Memory B cell (primary cell): ENCODE data around the gene RSBN1L.

Source experiments
- ATAC-seq: fragments of 150-1000 bp; cut with Tn5 transposase; 2 replicates; pipeline ENCODE4 v1.10.0; 2021; ENCODE audit warnings: low read depth, mild to moderate bottlenecking, moderate library complexity
- DNase-seq, 2 donors: peaks; one replicate each; pipeline ENCODE4 v3.0.0; 2022; ENCODE audit warnings: low spot score in 2 of 2
- H3K27ac Mint-ChIP-seq: one replicate; pipeline ENCODE4 v1.8.0; 2022; ENCODE audit warnings: mild to moderate bottlenecking, moderate library complexity, mixed read lengths
- H3K27me3 Mint-ChIP-seq: one replicate; pipeline ENCODE4 v1.8.0; 2022; ENCODE audit warnings: mixed read lengths
- H3K36me3 Mint-ChIP-seq: one replicate; pipeline ENCODE4 v1.8.0; 2022; ENCODE audit warnings: mild to moderate bottlenecking, mixed read lengths
- H3K4me1 Mint-ChIP-seq: one replicate; pipeline ENCODE4 v1.8.0; 2022; ENCODE audit warnings: mixed read lengths
- H3K4me3 Mint-ChIP-seq: one replicate; pipeline ENCODE4 v1.8.0; 2022; ENCODE audit warnings: mild to moderate bottlenecking, moderate library complexity, mixed read lengths
- H3K9me3 Mint-ChIP-seq: one replicate; pipeline ENCODE4 v1.8.0; 2022; ENCODE audit warnings: mixed read lengths

RSBN1L gene

GRCh38 chr7:77729574-77730348 is 33.5 kb downstream of the RSBN1L start:
- no peaks in the 10 kb centered on the region for H3K9me3 Mint-ChIP-seq
- H3K4me3 Mint-ChIP-seq = no peak overlapping the region
- ATAC-seq = no peak
- DNase-seq = no peak
- peak overlapping the region; percentile 25 for H3K27ac Mint-ChIP-seq
- H3K27me3 Mint-ChIP-seq = no peaks in the 10 kb centered on the region
- peaks cover 33% of the 10 kb centered on the region for H3K4me1 Mint-ChIP-seq
- peaks cover 7% of the 10 kb centered on the region for H3K36me3 Mint-ChIP-seq

- H3K4me1 Mint-ChIP-seq = peaks cover 33% of the 10 kb centered on the region
- DNase-seq = no peak
- ATAC-seq = no peak
- H3K27ac Mint-ChIP-seq = no peak overlapping the region
- H3K4me3 Mint-ChIP-seq = no peak overlapping the region
- peaks cover 10% of the 10 kb centered on the region for H3K36me3 Mint-ChIP-seq
- H3K27me3 Mint-ChIP-seq = no peaks in the 10 kb centered on the region
- H3K9me3 Mint-ChIP-seq = no peaks in the 10 kb centered on the region
These were observed 35.5 kb downstream of the RSBN1L start for GRCh38 chr7:77731716-77732115.

GRCh38 chr7:77734659-77735421 is 38.6 kb downstream of the RSBN1L start:
- no peaks in the 10 kb centered on the region for H3K9me3 Mint-ChIP-seq
- no peak for DNase-seq
- peaks cover 23% of the 10 kb centered on the region for H3K4me1 Mint-ChIP-seq
- H3K36me3 Mint-ChIP-seq = peaks cover 22% of the 10 kb centered on the region
- H3K4me3 Mint-ChIP-seq = no peak overlapping the region
- no peak for ATAC-seq
- no peak overlapping the region for H3K27ac Mint-ChIP-seq
- no peaks in the 10 kb centered on the region for H3K27me3 Mint-ChIP-seq

GRCh38 chr7:77735457-77735856 is 39.2 kb downstream of the RSBN1L start:
- Mint-ChIP-seq H3K27ac (no peak overlapping the region), H3K4me3 (no peak overlapping the region), H3K9me3 (no peaks in the 10 kb centered on the region), H3K36me3 (peaks cover 22% of the 10 kb centered on the region), H3K4me1 (peaks cover 17% of the 10 kb centered on the region), H3K27me3 (no peaks in the 10 kb centered on the region)
- ATAC-seq (no peak), DNase-seq (no peak)

GRCh38 chr7:77736991-77737390 is 40.7 kb downstream of the RSBN1L start:
- Mint-ChIP-seq H3K4me3 (no peak overlapping the region), H3K36me3 (peaks cover 17% of the 10 kb centered on the region), H3K27ac (no peak overlapping the region), H3K4me1 (peaks cover 9% of the 10 kb centered on the region), H3K27me3 (no peaks in the 10 kb centered on the region), H3K9me3 (no peaks in the 10 kb centered on the region)
- DNase-seq = no peak
- ATAC-seq = no peak

- Mint-ChIP-seq H3K9me3 (no peaks in the 10 kb centered on the region), H3K36me3 (peaks cover 17% of the 10 kb centered on the region), H3K27ac (peak overlapping the region; percentile 29), H3K27me3 (no peaks in the 10 kb centered on the region), H3K4me3 (no peak overlapping the region), H3K4me1 (peaks cover 3% of the 10 kb centered on the region)
- ATAC-seq (no peak), DNase-seq (no peak)
These were observed 42.1 kb downstream of the RSBN1L start for GRCh38 chr7:77738382-77738781.

GRCh38 chr7:77738871-77739270 is 42.6 kb downstream of the RSBN1L start:
- Mint-ChIP-seq H3K9me3 (no peaks in the 10 kb centered on the region), H3K27ac (no peak overlapping the region), H3K4me1 (peaks cover 5% of the 10 kb centered on the region), H3K4me3 (no peak overlapping the region), H3K27me3 (no peaks in the 10 kb centered on the region), H3K36me3 (peaks cover 17% of the 10 kb centered on the region)
- DNase-seq = no peak
- no peak for ATAC-seq

- peak overlapping the region; percentile 68 for H3K27ac Mint-ChIP-seq
- H3K36me3 Mint-ChIP-seq = peaks cover 17% of the 10 kb centered on the region
- H3K27me3 Mint-ChIP-seq = no peaks in the 10 kb centered on the region
- no peak overlapping the region for H3K4me3 Mint-ChIP-seq
- H3K4me1 Mint-ChIP-seq = peaks cover 5% of the 10 kb centered on the region
- H3K9me3 Mint-ChIP-seq = no peaks in the 10 kb centered on the region
- DNase-seq (no peak), ATAC-seq (no peak)
These were observed 44.0 kb downstream of the RSBN1L start for GRCh38 chr7:77740257-77740656.

GRCh38 chr7:77743518-77743917 is 47.3 kb downstream of the RSBN1L start:
- Mint-ChIP-seq H3K36me3 (peaks cover 12% of the 10 kb centered on the region), H3K4me3 (no peak overlapping the region), H3K27me3 (no peaks in the 10 kb centered on the region), H3K4me1 (peaks cover 4% of the 10 kb centered on the region), H3K27ac (no peak overlapping the region), H3K9me3 (no peaks in the 10 kb centered on the region)
- ATAC-seq (no peak), DNase-seq (no peak)

- ATAC-seq = no peak
- DNase-seq = no peak
- H3K36me3 Mint-ChIP-seq = peaks cover 13% of the 10 kb centered on the region
- peaks cover 4% of the 10 kb centered on the region for H3K4me1 Mint-ChIP-seq
- H3K27me3 Mint-ChIP-seq = no peaks in the 10 kb centered on the region
- no peak overlapping the region for H3K4me3 Mint-ChIP-seq
- H3K9me3 Mint-ChIP-seq = no peaks in the 10 kb centered on the region
- H3K27ac Mint-ChIP-seq = no peak overlapping the region
These were observed 49.5 kb downstream of the RSBN1L start for GRCh38 chr7:77745746-77746145.

- Mint-ChIP-seq H3K4me3 (no peak overlapping the region), H3K9me3 (no peaks in the 10 kb centered on the region), H3K4me1 (peaks cover 4% of the 10 kb centered on the region), H3K27ac (no peak overlapping the region), H3K36me3 (peaks cover 16% of the 10 kb centered on the region), H3K27me3 (no peaks in the 10 kb centered on the region)
- ATAC-seq (no peak), DNase-seq (no peak)
These were observed 50.0 kb downstream of the RSBN1L start for GRCh38 chr7:77746164-77746823.

GRCh38 chr7:77746824-77747165 is 50.5 kb downstream of the RSBN1L start:
- Mint-ChIP-seq H3K4me3 (no peak overlapping the region), H3K27ac (no peak overlapping the region), H3K27me3 (no peaks in the 10 kb centered on the region), H3K36me3 (peaks cover 16% of the 10 kb centered on the region), H3K4me1 (peaks cover 4% of the 10 kb centered on the region), H3K9me3 (no peaks in the 10 kb centered on the region)
- DNase-seq (no peak), ATAC-seq (no peak)

- Mint-ChIP-seq H3K9me3 (no peaks in the 10 kb centered on the region), H3K36me3 (peaks cover 15% of the 10 kb centered on the region), H3K27ac (no peak overlapping the region), H3K4me3 (no peak overlapping the region), H3K27me3 (no peaks in the 10 kb centered on the region), H3K4me1 (peaks cover 6% of the 10 kb centered on the region)
- ATAC-seq = no peak
- DNase-seq = no peak
These were observed 50.9 kb downstream of the RSBN1L start for GRCh38 chr7:77747178-77747577.

GRCh38 chr7:77747718-77748117 is 51.5 kb downstream of the RSBN1L start:
- H3K36me3 Mint-ChIP-seq = peaks cover 17% of the 10 kb centered on the region
- ATAC-seq = no peak
- peak overlapping the region; percentile 22 for H3K27ac Mint-ChIP-seq
- peaks cover 10% of the 10 kb centered on the region for H3K4me1 Mint-ChIP-seq
- no peaks in the 10 kb centered on the region for H3K9me3 Mint-ChIP-seq
- no peak for DNase-seq
- H3K27me3 Mint-ChIP-seq = no peaks in the 10 kb centered on the region
- no peak overlapping the region for H3K4me3 Mint-ChIP-seq
